Aorta (tissue), 4 donors: Measurements from ENCODE around the gene DNER. TPM values are rescaled to one million over a fixed set of nuclear protein-coding genes. Genes with fewer than 3 reads are reported as not detected.

ENCODE experiments used
- polyA plus RNA-seq, 2 donors: library from polyadenylated mRNA; stranded (reverse); fragments of 200-250 nt; gene quantifications; one replicate each; pipeline ENCODE4 v1.2.3, GENCODE V29; 2013
- total RNA-seq, 2 donors: library from RNA; stranded (reverse); fragmentation: NEBNext Ultra II Directional; extraction: Animal tissue kit (Norgen Biotek cat#: 25700); gene quantifications; one replicate each; pipeline ENCODE4 v1.2.1, GENCODE V29; 2021
- donor health status: healthy with polysubstance abuse.
- donor health status: Bipolar disorder and iron deficiency.
- donor health status: DM: no; HTN: no; CAD: no.
- donor health status: DM: yes; HTN: yes; CAD: no.

Gene DNER
- total and polyA plus RNA-seq, 4 donors: 0.45 to 2.5 (median 1.1) TPM

Other genes starting within 250 kb of the DNER start
- 100 to 1,000 TPM; 220 to 232 TPM for gene TRIP12, start 207.5 kb upstream of the DNER start, total RNA-seq
- gene TRIP12, start 207.5 kb upstream of the DNER start, polyA plus RNA-seq: 10 to 100 TPM; 22.5 to 25.5 TPM
- 1 to 10 TPM; 1.9 to 2.2 TPM for gene FBXO36, start 207.9 kb upstream of the DNER start, total RNA-seq
- 1 to 10 TPM; 1.3 to 1.5 TPM for gene FBXO36, start 207.9 kb upstream of the DNER start, polyA plus RNA-seq